Measurements from ENCODE around the gene SLC17A2.
A peak's percentile ranks its signal among the peaks of the same experiment; 100 is the strongest.

The SLC17A2 gene

GRCh38 chr6:25918083-25918683, 12.3 kb downstream of the SLC17A2 start:
- no peak for DNase-seq

- DNase-seq: no peak
Measured at GRCh38 chr6:25916789-25917490, 13.6 kb downstream of the SLC17A2 start.

- DNase-seq: no peak
Measured at GRCh38 chr6:25916330-25916729, 14.2 kb downstream of the SLC17A2 start.

DNA sequence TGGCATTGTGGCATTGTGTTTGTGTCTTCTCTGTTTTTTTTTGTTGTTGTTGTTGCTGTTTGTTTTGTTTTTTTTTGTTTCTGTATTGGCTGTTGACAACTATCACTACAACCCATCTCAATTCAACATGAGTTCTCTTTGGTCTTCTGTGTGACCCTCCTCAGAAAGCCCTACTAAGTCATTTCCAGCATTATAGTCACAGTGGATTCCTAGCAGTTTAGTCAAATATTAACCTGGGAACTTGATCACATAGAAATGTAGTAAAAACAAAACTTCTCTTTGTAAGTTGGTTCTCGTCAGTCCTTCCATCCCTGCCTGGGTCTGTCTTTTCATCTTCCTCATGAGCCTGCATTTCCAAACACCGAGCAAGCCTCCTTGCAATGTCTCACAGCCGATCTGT, 16.8 kb downstream of the SLC17A2 start:
- no peak for DNase-seq

DNA sequence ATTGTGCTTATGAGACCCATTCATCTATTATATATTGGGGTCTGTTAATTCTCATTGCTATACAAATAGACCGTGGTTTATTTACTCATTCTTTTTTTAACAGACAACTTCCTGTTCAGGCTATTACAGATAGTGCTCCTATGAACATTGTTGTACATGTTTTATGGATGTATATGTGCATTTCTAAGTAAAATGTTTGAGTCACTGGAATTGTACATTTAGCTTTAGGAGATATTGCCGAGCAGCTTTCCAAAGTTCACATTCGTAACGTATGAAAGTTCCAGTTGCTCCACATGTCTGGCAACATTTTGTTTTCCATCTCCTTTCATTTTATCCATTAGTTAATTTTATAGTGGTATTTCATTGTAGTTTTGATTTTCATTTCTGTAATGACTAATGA, 19.1 kb downstream of the SLC17A2 start:
- no peak for DNase-seq

- DNase-seq: no peak
Measured at GRCh38 chr6:25907475-25908014, 22.9 kb downstream of the SLC17A2 start.

GRCh38 chr6:25903467-25904099, 26.9 kb downstream of the SLC17A2 start:
- DNase-seq: no peak

DNA sequence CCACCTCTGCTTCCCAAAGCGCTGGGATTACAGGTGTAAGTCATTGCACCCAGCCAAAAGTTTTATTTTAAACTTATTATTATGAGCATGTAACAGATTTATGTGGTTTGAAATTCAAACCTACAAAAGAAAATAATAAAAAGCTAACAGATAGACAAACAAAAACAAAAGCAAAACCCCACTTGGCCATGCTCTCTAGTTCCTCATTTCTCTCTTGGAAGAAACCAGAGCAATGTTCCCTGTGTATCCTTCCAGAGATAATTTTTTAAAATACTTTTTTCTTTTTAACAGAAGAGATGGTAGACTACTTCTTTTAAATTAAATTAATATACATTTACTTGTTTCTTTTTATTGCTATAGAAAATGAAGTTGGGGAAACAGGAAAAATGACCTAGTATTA, 28.4 kb downstream of the SLC17A2 start:
- no peak for DNase-seq

- DNase-seq: no peak
Measured at GRCh38 chr6:25900843-25901242, 29.6 kb downstream of the SLC17A2 start.

DNA sequence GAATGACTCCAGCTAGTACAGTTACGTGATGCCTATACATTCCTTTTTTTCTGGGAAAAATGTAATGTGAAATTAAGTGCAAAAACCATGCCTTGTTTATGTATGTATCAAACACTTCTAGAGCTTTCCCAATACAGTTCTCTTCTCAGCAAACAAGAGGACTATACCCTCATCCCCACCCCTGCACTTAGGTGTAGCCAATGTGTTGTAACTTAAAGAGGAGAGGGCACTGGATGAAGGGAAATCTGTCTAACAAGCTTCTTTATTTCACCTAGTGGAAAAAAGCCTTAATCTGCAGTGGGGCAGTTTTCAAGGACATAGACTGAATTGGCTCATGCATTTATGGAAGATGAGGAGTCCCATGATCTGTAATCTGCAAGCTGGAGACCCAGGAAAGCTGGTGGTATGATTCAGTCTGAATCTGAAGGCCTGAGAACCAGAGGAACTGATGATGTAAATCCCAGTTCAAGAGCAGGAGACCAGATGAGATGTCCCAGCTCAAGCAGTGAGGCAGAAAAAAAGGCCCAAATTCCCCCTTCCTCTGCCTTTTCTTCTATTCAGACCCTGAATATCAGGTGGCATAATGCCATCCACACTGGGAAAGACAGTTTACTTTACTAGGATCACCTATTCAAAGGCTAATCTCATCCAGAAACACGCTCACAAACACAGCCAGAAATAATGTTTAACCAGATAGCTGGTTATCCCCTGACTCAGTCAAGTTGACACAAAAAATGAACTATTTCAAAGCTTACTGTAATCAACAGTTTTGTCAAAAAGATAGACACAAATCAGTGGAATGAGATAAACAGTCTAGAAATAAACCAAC, 30.7 kb downstream of the SLC17A2 start:
- DNase-seq: no peak

DNA sequence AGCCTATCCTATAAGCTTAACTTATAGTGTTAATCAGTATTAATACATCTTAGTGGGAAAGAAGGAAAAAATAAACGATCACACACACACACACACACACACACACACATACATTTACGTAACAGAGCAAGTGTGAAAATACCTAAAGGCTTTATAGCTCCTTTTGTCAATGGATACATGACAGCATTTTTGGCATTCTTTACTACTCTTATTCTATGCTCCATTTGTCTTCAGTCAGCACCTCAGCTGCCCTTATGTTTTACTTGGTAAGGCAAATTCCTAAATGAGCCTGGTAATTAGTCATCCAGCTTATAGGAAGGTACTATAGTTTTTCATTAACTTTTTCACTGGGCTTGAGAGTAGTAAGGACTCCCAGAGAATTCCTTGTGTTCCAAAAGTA, 31.4 kb downstream of the SLC17A2 start:
- DNase-seq: no peak

DNA sequence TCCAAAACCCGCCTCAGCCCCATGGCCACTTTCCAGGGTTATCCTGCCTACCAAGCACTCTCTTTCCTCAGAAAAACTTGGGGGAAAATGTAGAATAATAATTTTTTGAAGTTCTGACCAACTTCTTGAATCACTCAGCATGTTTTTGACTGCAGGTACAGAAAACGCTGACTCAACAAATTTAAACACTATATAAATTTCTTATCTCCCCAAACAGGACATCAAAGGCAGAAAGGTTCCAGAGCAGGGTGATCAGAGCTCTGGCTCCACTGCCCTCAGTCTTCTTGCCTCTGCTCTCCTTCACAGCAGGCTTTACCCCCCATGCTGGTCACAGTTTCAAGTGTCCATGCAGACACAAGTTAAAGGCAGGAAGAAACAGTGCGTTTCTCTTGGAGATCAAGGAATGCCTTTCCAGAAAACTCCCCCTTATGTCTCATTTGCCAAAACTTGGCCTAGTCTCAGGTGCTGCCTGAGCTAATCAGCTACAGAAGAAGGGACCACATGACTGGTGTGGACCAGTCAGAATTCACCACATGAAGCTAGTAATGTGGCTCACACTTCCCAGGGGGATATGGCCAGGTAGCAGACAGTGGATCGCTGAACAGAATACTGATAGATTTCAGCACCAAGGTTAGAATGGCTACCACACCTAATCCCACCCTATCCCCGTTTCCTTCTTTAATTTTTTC, 32.1 kb downstream of the SLC17A2 start:
- DNase-seq: no peak

DNA sequence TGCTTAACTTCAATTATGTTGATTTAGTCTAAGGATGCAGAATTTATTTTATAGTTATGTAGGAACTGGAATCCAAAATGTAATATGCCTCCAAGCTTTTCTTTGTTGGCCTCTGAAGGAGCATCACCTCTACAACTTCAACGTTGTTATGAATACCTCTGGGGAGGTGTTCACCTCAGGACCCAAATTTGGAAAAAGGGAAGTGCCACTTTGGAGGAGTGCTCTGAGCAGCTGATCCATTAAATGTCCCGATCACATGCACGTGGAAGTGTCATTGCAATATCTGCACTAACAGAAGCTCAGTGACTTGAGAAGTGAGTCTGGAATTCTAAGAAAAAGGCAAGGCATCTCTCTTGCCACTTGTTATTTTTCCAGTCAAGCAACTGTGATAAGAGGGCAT, 34.2 kb downstream of the SLC17A2 start:
- DNase-seq: no peak

GRCh38 chr6:25895771-25896170, 34.7 kb downstream of the SLC17A2 start:
- no peak for DNase-seq

DNA sequence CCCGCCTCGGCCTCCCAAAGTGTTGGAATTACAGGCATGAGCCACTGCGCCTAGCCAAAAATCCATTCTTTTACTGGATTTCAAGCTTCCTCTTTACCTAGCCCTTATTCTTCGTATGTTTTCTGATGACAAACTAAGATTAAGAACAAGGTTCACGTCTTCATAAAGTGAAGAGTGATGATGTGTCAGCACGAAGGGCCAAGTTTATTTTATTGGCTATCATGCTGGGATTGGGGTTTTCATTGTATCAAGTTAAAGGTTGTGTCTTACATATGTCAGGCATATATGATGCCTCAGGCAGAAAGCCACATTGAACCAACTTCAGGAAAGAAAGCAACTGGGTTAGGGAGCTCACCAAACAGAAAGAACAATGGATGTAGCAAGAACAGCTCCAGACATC, 36.7 kb downstream of the SLC17A2 start:
- DNase-seq: no peak

DNA sequence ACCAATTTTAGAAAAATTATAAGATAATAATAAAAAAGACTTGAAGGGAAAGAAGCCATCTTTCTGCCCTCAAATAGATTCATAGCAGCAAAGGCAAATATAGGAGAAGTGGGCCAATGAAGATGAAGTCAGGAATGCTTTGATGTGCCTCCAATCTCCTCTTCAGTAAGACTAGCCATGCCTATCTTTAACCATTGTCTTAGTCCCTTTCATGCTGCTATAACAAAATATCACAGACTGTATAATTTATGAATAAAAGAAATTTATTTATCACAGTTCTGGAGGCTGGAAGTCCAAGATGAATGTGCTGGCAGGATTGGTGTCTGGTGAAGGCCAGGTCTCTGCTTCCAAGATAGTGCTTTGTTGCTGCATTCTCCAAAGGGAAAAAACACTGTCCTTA, 37.6 kb downstream of the SLC17A2 start:
- DNase-seq: no peak

GRCh38 chr6:25889877-25890853, 40.3 kb downstream of the SLC17A2 start:
- DNase-seq: peak; percentile 7

GRCh38 chr6:25888626-25889025, 41.9 kb downstream of the SLC17A2 start:
- no peak for DNase-seq

- DNase-seq: no peak
Measured at GRCh38 chr6:25886066-25886465, 44.4 kb downstream of the SLC17A2 start.

GRCh38 chr6:25883991-25884390, 46.5 kb downstream of the SLC17A2 start:
- DNase-seq: no peak

DNA sequence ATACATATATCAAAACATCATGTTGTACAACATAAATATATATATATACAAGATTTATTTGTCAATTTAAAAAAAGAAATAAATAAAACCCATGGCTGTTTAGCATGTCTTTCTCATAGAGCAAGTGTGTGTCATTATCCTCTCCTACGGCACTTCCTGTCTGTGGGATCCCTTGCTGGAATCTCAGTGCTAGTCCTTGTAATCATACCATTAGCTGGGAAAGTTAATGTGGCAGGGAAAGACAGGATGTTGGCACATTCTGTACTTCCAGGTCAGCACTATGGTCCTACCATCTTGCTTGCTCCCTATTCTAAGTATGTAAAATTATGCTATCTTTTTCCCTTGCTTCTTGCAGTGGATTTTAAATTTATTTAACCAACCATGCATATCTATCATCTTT, 47.0 kb downstream of the SLC17A2 start:
- DNase-seq: no peak
